GM12873 (cell line): Measurements from ENCODE around the gene STARD13.

Source experiments
- TF ChIP-seq, protein P1 (sequence below): IDR thresholded peaks from 2 replicates; pipeline ENCODE4 v1.5.1; 2012; ENCODE audit warnings: low read depth, mild to moderate bottlenecking, moderate library complexity, low read length, control low read depth; ENCODE audit not compliant: insufficient read depth; ENCODE audit errors: missing control alignments

The STARD13 gene

DNA sequence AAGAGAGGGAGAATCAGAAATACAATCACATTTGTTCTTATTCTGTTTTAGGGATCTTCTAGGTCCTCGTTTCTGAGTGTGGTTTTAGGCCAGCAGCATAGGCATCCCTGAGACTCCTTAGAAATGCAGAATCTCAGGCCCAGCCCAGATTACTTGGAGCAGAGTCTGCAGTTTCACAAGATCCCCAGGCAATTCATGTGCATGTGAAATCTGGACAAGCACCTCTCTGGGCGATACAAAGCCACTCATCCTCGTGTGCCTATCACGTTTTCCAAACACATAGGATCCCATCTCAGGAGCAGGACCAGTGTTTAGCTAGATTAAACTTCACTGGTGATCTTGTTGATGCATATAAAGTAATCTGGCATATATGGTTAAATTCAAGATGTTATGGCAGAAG is 182.1 kb downstream of the STARD13 start:
- TF ChIP-seq, protein P1, sequence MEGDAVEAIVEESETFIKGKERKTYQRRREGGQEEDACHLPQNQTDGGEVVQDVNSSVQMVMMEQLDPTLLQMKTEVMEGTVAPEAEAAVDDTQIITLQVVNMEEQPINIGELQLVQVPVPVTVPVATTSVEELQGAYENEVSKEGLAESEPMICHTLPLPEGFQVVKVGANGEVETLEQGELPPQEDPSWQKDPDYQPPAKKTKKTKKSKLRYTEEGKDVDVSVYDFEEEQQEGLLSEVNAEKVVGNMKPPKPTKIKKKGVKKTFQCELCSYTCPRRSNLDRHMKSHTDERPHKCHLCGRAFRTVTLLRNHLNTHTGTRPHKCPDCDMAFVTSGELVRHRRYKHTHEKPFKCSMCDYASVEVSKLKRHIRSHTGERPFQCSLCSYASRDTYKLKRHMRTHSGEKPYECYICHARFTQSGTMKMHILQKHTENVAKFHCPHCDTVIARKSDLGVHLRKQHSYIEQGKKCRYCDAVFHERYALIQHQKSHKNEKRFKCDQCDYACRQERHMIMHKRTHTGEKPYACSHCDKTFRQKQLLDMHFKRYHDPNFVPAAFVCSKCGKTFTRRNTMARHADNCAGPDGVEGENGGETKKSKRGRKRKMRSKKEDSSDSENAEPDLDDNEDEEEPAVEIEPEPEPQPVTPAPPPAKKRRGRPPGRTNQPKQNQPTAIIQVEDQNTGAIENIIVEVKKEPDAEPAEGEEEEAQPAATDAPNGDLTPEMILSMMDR, result no peak

DNA sequence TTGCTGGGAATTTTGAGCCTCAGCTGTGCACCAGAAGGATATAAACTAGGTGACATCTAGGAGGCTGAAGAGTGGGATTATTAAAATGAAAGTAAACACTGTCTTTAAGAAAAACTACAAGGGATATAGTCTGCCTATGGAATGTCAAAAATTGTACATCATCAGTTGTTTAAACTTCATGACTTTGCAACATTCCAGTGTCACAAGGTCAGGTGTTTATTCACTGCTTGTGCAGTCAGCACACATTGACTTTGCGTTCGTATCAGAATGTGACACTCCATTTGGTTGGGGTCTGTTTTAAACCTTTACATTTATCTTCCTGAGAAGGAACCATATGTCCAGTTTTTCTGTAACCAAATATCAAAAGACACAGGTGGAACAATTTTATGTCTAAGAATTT is 183.7 kb downstream of the STARD13 start:
- TF ChIP-seq, protein P1, result no peak

DNA sequence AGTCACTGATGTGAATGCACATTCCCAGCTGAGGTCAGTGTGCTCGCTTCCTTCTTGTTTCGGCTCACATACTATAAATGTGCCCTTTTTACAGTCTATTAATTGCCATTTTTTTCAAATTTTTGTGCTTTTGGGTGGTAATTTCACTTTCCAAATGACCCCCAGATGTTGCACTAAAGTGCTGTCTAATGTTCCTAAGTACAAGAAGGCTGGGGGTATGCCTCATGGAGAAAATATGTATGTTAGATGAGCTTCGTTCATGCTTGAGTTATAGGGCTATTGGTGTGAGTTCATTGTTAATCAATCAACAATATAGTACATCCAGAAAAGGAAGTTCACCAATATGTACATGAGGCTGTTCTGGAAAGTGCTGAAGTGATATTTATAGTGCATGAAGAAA is 184.7 kb downstream of the STARD13 start:
- TF ChIP-seq, protein P1, result no peak

DNA sequence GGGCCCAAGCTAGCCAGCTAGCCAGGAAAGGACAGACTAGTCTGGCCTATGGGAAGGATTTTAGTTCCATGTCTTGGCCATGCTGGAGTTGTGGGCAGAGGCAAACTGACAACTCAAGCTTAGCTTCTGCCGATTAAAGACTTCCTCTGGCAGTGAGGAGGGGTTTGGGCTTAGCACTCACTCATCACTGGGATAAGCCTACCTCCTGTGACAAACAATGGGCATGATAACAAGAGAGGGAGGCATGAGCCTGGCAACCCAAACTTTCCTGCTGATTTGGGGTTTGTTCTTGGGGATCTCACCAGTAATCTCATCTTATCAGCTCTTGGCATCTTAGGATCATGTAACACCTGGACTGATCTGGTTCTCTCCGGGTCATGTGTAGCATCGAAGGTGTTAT is 185.7 kb downstream of the STARD13 start:
- TF ChIP-seq, protein P1, result no peak

DNA sequence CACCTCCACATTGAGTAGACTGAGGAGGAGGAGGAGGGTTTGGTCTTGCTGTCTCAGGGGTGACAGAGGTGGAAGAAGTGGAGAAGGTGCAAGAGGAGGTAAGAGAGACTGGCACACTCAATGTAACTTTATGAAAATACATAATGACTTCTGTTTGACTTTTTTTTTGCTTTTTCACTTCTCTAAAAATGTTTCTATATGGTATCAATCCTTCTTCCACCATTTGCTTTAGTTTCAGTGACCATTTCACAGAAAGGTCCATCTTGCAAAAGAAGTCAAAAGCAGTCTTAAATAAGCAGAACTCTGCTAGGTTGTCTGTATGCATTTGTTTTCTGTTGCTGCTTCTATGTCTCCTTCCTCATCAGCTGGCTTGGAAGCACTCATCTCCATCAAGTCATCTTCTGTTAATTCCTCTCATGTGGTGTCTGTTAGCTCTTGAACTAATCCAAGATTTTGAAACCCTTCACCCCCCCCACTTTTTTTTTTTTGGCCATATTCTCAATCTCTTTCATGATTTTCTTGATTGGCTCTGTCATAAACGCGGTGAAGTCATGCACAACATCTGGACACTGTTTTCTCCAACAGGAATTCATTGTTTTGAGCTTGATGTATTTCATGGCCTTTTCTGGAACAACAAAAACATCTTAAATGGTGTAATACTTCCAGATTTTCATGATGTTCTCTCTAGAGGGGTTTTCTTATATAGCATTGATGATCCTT is 188.5 kb downstream of the STARD13 start:
- TF ChIP-seq, protein P1, result no peak

DNA sequence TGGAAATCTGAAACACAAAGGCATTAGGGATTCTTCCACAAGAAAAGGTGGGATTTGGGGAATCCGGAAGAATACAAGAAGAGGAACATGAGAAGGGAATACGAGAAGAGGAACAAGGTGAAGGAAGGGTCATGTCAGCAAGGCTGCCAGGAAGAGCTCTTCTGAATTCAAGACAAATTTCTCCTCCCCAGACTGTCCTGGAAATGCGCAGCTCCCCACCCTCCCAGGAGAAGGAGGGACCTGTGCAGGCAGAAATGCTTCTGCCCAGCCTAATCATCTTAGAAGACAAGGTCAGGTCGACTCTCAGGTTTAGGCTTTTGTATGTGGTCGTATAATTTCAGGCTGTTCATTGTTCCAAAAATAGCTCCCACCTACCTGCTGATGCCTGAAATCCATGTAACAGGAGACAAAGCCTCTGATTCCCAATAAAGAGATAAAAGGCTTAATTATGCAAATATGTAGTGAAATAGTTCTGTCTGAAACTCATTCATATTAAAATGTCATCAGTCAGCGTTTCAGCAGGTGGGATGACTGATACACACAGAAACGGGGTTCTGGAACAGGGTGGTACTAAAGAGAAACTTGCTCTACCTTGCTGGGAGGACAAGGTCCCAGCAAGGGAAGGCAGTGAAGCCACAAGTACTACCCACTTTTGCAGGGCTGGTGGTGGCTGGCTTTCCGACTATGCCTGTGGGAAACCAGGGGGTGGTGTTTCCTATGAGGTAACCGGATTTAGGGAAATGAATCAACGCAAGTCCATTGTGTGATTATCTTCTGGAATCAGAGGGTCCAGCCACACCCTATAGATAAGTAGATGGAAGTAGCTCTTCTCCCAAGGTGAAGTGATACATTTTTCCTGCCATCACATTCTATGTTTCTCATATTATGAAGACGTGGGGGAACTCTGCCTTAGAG is 193.2 kb downstream of the STARD13 start:
- TF ChIP-seq, protein P1, result no peak

DNA sequence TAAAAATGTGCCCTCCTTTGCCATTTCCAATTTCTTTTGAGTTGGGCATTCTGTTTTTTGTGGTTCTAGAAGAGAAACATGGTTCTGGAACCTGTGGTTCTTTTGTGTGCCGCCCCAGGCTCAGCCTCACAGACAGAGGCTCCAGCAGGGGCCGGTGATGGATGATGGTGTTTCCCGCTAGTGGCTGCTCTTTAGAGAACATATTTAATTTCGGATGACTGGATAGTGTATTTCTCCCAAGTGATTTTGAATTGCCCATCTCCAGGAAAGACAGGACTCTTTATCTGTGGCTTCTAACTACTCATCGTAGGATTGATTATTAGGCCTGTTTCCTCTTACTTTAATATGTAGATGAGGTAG is 194.2 kb downstream of the STARD13 start:
- TF ChIP-seq, protein P1, result no peak
